Peyer's patch (tissue), 4 donors: ENCODE measurements around the gene PRX.

Experiments
- CTCF ChIP-seq, 6 experiments: fragments of 450-650 bp in 4 of 6; fragments of 200-600 bp in 2 of 6; sonication (generic) in 1 of 6; IDR thresholded peaks; one replicate each; pipeline ENCODE4 v1.5.1; 2017 to 2019; ENCODE audit warnings: antibody characterized with exemption in 6 of 6, mild to moderate bottlenecking in 3 of 6, moderate library complexity in 1 of 6
- POLR2A ChIP-seq, 2 donors: fragments of 450-650 bp; IDR thresholded peaks; one replicate each; pipeline ENCODE4 v1.5.1; 2017; ENCODE audit warnings: antibody characterized with exemption in 2 of 2, mild to moderate bottlenecking in 2 of 2, moderate library complexity in 2 of 2

- TF ChIP-seq CTCF (IDR thresholded peaks at IDR 0.05): no peak
- no peak for TF ChIP-seq POLR2A (IDR thresholded peaks at IDR 0.05)
These were observed 21.1 kb downstream of the PRX start for GRCh38 chr19:40392123-40392522.
